ENCODE results near the gene SOX5.

GRCh38 chr12:23817345-23817744 lies 132.1 kb downstream of the SOX5 start:
- TF ChIP-seq CTCF (IDR thresholded peaks at IDR 0.05) (no peak), POLR2A (IDR thresholded peaks at IDR 0.05) (no peak)

Measured in esophagus squamous epithelium (tissue), 4 donors.